H9 (cell line): ENCODE measurements around the gene ABCA12. TPM values are rescaled to one million over a fixed set of nuclear protein-coding genes. Genes with fewer than 3 reads are reported as not detected.

Experiments
- DNase-seq: peaks from one replicate; pipeline ENCODE4 v3.0.0-alpha.2; 2017
- H2AFZ ChIP-seq: one replicate; pipeline ENCODE4 v1.6.1; 2013; ENCODE audit warnings: mild to moderate bottlenecking, low read length, control low read depth, moderate library complexity
- H2AK5ac ChIP-seq: 2 replicates; pipeline ENCODE4 v1.6.1; 2013; ENCODE audit warnings: low read length, control low read depth, mixed read lengths; ENCODE audit not compliant: insufficient read length
- H2BK120ac ChIP-seq: one replicate; pipeline ENCODE4 v1.6.1; 2013; ENCODE audit warnings: low read depth, mild to moderate bottlenecking, low read length, control low read depth, inconsistent platforms; ENCODE audit not compliant: poor library complexity, severe bottlenecking
- H2BK12ac ChIP-seq: 2 replicates; pipeline ENCODE4 v1.6.1; 2013; ENCODE audit warnings: low read length, control low read depth, mixed read lengths, low read depth; ENCODE audit not compliant: insufficient read length
- H2BK15ac ChIP-seq: 2 replicates; pipeline ENCODE4 v1.6.1; 2013; ENCODE audit warnings: low read depth, low read length, control low read depth
- H2BK20ac ChIP-seq: one replicate; pipeline ENCODE4 v1.6.1; 2013; ENCODE audit warnings: low read depth, mild to moderate bottlenecking, low read length, control low read depth, inconsistent platforms; ENCODE audit not compliant: poor library complexity, severe bottlenecking
- H2BK5ac ChIP-seq: 2 replicates; pipeline ENCODE4 v1.6.1; 2013; ENCODE audit warnings: low read length, control low read depth, mixed read lengths; ENCODE audit not compliant: insufficient read length
- H3K14ac ChIP-seq: 2 replicates; pipeline ENCODE4 v1.6.1; 2013; ENCODE audit warnings: low read length, control low read depth; ENCODE audit not compliant: insufficient read depth
- H3K18ac ChIP-seq: 2 replicates; pipeline ENCODE4 v1.6.1; 2013; ENCODE audit warnings: low read depth, mild to moderate bottlenecking, mixed read lengths, low read length, control low read depth; ENCODE audit not compliant: insufficient read length
- H3K23ac ChIP-seq: 2 replicates; pipeline ENCODE4 v1.6.1; 2013; ENCODE audit warnings: low read length, control low read depth, mixed read lengths, low read depth; ENCODE audit not compliant: insufficient read length
- H3K23me2 ChIP-seq: 2 replicates; pipeline ENCODE4 v1.6.1; 2013; ENCODE audit warnings: low read depth, mild to moderate bottlenecking, mixed read lengths, low read length, control low read depth; ENCODE audit not compliant: insufficient read length, poor library complexity, severe bottlenecking
- H3K27ac ChIP-seq: 2 replicates; pipeline ENCODE4 v1.5.1; 2013; ENCODE audit warnings: low read length, control low read depth, mixed read lengths, low read depth; ENCODE audit not compliant: insufficient read length
- H3K27me3 ChIP-seq: 2 replicates; pipeline ENCODE4 v1.6.1; 2013; ENCODE audit warnings: low read length, control low read depth, inconsistent platforms; ENCODE audit not compliant: insufficient read depth
- H3K4ac ChIP-seq: 2 replicates; pipeline ENCODE4 v1.6.1; 2013; ENCODE audit warnings: low read depth, mild to moderate bottlenecking, control low read depth, inconsistent platforms, low read length, moderate library complexity
- H3K4me1 ChIP-seq: 2 replicates; pipeline ENCODE4 v1.6.1; 2013; ENCODE audit warnings: low read length, control low read depth, inconsistent platforms; ENCODE audit not compliant: insufficient read depth
- H3K4me2 ChIP-seq: 2 replicates; pipeline ENCODE4 v1.6.1; 2013; ENCODE audit warnings: low read length, control low read depth, mixed read lengths; ENCODE audit not compliant: insufficient read length, insufficient read depth
- H3K56ac ChIP-seq: 2 replicates; pipeline ENCODE4 v1.6.1; 2013; ENCODE audit warnings: low read depth, mild to moderate bottlenecking, mixed read lengths, low read length, control low read depth; ENCODE audit not compliant: insufficient read length
- H3K79me1 ChIP-seq: 2 replicates; pipeline ENCODE4 v1.6.1; 2013; ENCODE audit warnings: low read depth, mild to moderate bottlenecking, moderate library complexity, low read length, control low read depth, inconsistent platforms; ENCODE audit not compliant: insufficient read depth, poor library complexity, severe bottlenecking
- H3K79me2 ChIP-seq: 2 replicates; pipeline ENCODE4 v1.6.1; 2013; ENCODE audit warnings: low read length, control low read depth, inconsistent platforms; ENCODE audit not compliant: insufficient read depth
- H3K9ac ChIP-seq: 2 replicates; pipeline ENCODE4 v1.6.1; 2013; ENCODE audit warnings: low read length, control low read depth, mixed read lengths; ENCODE audit not compliant: insufficient read length; ENCODE audit errors: extremely low read depth
- H3K9me3 ChIP-seq: one replicate; pipeline ENCODE4 v1.6.1; 2013; ENCODE audit warnings: low read depth, low read length, inconsistent platforms; ENCODE audit not compliant: control insufficient read depth
- H3T11ph ChIP-seq: one replicate; pipeline ENCODE4 v1.6.1; 2013; ENCODE audit warnings: mild to moderate bottlenecking, low read length, control low read depth, inconsistent platforms
- H4K20me1 ChIP-seq: one replicate; pipeline ENCODE4 v1.6.1; 2013; ENCODE audit not compliant: control insufficient read depth, insufficient read length, insufficient read depth
- H4K5ac ChIP-seq: 2 replicates; pipeline ENCODE4 v1.6.1; 2013; ENCODE audit warnings: low read depth, mild to moderate bottlenecking, mixed read lengths, low read length, control low read depth; ENCODE audit not compliant: insufficient read length
- H4K8ac ChIP-seq: replicated peaks from 2 replicates; pipeline ENCODE4 v1.6.1; 2013; ENCODE audit warnings: low read length, control low read depth, mixed read lengths, low read depth; ENCODE audit not compliant: insufficient read length
- H4K91ac ChIP-seq: 2 replicates; pipeline ENCODE4 v1.6.1; 2013; ENCODE audit warnings: low read depth, mild to moderate bottlenecking, moderate library complexity, mixed read lengths, low read length, control low read depth; ENCODE audit not compliant: insufficient read length
- H3K27ac Mint-ChIP-seq, 3 experiments: 2 replicates in 2 of 3; 3 replicates in 1 of 3; pipeline ENCODE4 v1.8.0; 2020 to 2021; ENCODE audit warnings: mixed read lengths in 3 of 3, mild to moderate bottlenecking in 1 of 3, moderate library complexity in 1 of 3
- H3K27me3 Mint-ChIP-seq: 2 replicates; pipeline ENCODE4 v1.8.0; 2021; ENCODE audit warnings: low read depth, mild to moderate bottlenecking, moderate library complexity, mixed read lengths
- H3K36me3 Mint-ChIP-seq, 3 experiments: 2 replicates in 2 of 3; 3 replicates in 1 of 3; pipeline ENCODE4 v1.8.0; 2020 to 2021; ENCODE audit warnings: low read depth in 3 of 3, mixed read lengths in 3 of 3; ENCODE audit not compliant: insufficient read depth in 1 of 3
- H3K4me1 Mint-ChIP-seq, 2 experiments: 2 replicates each; pipeline ENCODE4 v1.8.0; 2020; ENCODE audit warnings: mixed read lengths in 2 of 2
- H3K4me3 Mint-ChIP-seq, 2 experiments: 2 replicates in 1 of 2; 3 replicates in 1 of 2; pipeline ENCODE4 v1.8.0; 2020 to 2021; ENCODE audit warnings: mild to moderate bottlenecking in 2 of 2, mixed read lengths in 2 of 2, moderate library complexity in 1 of 2
- H3K9me3 Mint-ChIP-seq, 2 experiments: 2 replicates in 1 of 2; 3 replicates in 1 of 2; pipeline ENCODE4 v1.8.0; 2020; ENCODE audit warnings: mild to moderate bottlenecking in 2 of 2, mixed read lengths in 2 of 2, moderate library complexity in 1 of 2
- CTCF ChIP-seq: fragments of 200-600 bp; sonication (generic); conservative IDR thresholded peaks from 3 replicates; pipeline ENCODE4 v1.8.0; 2021; ENCODE audit warnings: antibody characterized with exemption, mild to moderate bottlenecking
- WGBS: extraction: QIAGEN DNeasy Blood & Tissue Kit; methylation state at CpG from one replicate; pipeline ENCODE4 v1.1.7; 2013; ENCODE audit warnings: missing lambda C conversion rate, low lambda C conversion rate, mixed read lengths; ENCODE audit not compliant: insufficient read length; ENCODE audit errors: extremely low coverage; 5-methylcytosine and 5-hydroxymethylcytosine counted together
- total RNA-seq: library from RNA; stranded (reverse); gene quantifications from 2 replicates; pipeline ENCODE4 v1.2.1, GENCODE V29; 2021

Gene ABCA12
- total RNA-seq, 1 experiment from 2014 or later: not detected

DNA sequence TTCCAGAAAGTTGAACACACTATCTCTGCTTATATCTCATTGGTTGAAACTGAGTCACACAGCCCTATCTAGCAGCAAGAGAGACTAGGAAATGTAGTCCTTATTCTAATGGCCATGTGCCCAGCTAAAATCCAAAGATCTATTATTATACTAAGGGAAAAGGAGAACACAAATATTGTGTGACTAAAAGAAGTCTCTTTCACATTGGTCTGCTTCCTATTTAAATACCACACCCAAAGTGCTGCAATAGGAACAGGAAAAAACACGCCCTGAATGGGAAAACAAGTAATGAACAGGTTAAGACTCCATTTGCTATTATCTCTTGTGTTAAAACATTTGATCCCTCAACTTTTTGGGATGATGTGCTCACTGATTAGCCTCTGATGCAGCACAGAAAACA lies 242.2 kb downstream of the ABCA12 start:
- no peak overlapping the region for H3K27ac ChIP-seq
- H3K79me1 ChIP-seq: no peaks in the 10 kb centered on the region
- no peaks in the 10 kb centered on the region for H3K9me3 Mint-ChIP-seq
- H3K23ac ChIP-seq: no peak overlapping the region
- H2BK120ac ChIP-seq: no peak overlapping the region
- H3K56ac ChIP-seq: no peak overlapping the region
- H2AFZ ChIP-seq: no peak overlapping the region
- no peak overlapping the region for H3T11ph ChIP-seq
- no peaks in the 10 kb centered on the region for H3K4me1 ChIP-seq
- no peak overlapping the region for H4K5ac ChIP-seq
- H4K8ac ChIP-seq: no peak overlapping the region
- no peak overlapping the region for H3K9ac ChIP-seq
- H3K27me3 ChIP-seq: no peaks in the 10 kb centered on the region
- no peaks in the 10 kb centered on the region for H3K27me3 Mint-ChIP-seq
- no peak overlapping the region for H2BK12ac ChIP-seq
- no peak overlapping the region for H2BK5ac ChIP-seq
- H3K36me3 Mint-ChIP-seq: no peaks in the 10 kb centered on the region
- H3K27ac Mint-ChIP-seq: no peak overlapping the region
- peaks cover 0 to 2% of the 10 kb centered on the region in 2 experiments; a peak in 1 of 4 replicates for H3K4me1 Mint-ChIP-seq
- H4K91ac ChIP-seq: no peak overlapping the region
- H2AK5ac ChIP-seq: no peak overlapping the region
- no peak overlapping the region for H3K4me3 Mint-ChIP-seq
- no peaks in the 10 kb centered on the region for H3K23me2 ChIP-seq
- H4K20me1 ChIP-seq: no peaks in the 10 kb centered on the region
- no peak overlapping the region for H3K4ac ChIP-seq
- no peak overlapping the region for H3K14ac ChIP-seq
- TF ChIP-seq CTCF: no peak
- H3K4me2 ChIP-seq: no peak overlapping the region
- H3K9me3 ChIP-seq: no peaks in the 10 kb centered on the region
- no peak for DNase-seq
- WGBS: no CpG with 5 or more reads among the region's 1 CpG
- no peak overlapping the region for H2BK20ac ChIP-seq
- H3K18ac ChIP-seq: no peak overlapping the region
- no peaks in the 10 kb centered on the region for H3K79me2 ChIP-seq
- no peak overlapping the region for H2BK15ac ChIP-seq
